Measurements from ENCODE around the gene AKT3. TPM values are rescaled to one million over a fixed set of nuclear protein-coding genes. Genes with fewer than 3 reads are reported as not detected.

The AKT3 gene
- total RNA-seq, 1 donor from 2014 or later, result 29.9 TPM

GRCh38 chr1:243499711-243500110 lies 350.3 kb downstream of the AKT3 start:
- H3K4me1 Mint-ChIP-seq (ENCODE audit: unreplicated experiment), result peaks cover 27% of the 10 kb centered on the region
- H3K36me3 Mint-ChIP-seq, result peaks cover 23% of the 10 kb centered on the region
- H3K27ac Mint-ChIP-seq, result no peak overlapping the region
- no peak overlapping the region for H3K4me3 Mint-ChIP-seq
- no peak for TF ChIP-seq CTCF (conservative IDR thresholded peaks at IDR 0.05)
- H3K9me3 Mint-ChIP-seq, result peaks cover 6% of the 10 kb centered on the region
- H3K27me3 Mint-ChIP-seq, result no peaks in the 10 kb centered on the region
- no peak for DNase-seq (ENCODE audit: extremely low spot score, unreplicated experiment)

- H3K9me3 Mint-ChIP-seq, result peaks cover 6% of the 10 kb centered on the region
Measured at GRCh38 chr1:243499248-243499647, 350.8 kb downstream of the AKT3 start.

GRCh38 chr1:243497939-243498681 lies 351.9 kb downstream of the AKT3 start:
- H3K36me3 Mint-ChIP-seq, result peaks cover 33% of the 10 kb centered on the region
- no peak for DNase-seq (ENCODE audit: extremely low spot score, unreplicated experiment)
- no peaks in the 10 kb centered on the region for H3K27me3 Mint-ChIP-seq
- no peak overlapping the region for H3K4me3 Mint-ChIP-seq
- peaks cover 6% of the 10 kb centered on the region for H3K9me3 Mint-ChIP-seq
- H3K4me1 Mint-ChIP-seq (ENCODE audit: unreplicated experiment), result peaks cover 26% of the 10 kb centered on the region
- no peak for TF ChIP-seq CTCF (conservative IDR thresholded peaks at IDR 0.05)
- no peak overlapping the region for H3K27ac Mint-ChIP-seq

More at GRCh38 chr1:243499248-243499647, 350.8 kb downstream of the AKT3 start:
- peaks cover 28% of the 10 kb centered on the region for H3K36me3 Mint-ChIP-seq
- TF ChIP-seq CTCF (conservative IDR thresholded peaks at IDR 0.05), result no peak
- no peak overlapping the region for H3K27ac Mint-ChIP-seq
- no peak overlapping the region for H3K4me3 Mint-ChIP-seq
- peaks cover 27% of the 10 kb centered on the region for H3K4me1 Mint-ChIP-seq (ENCODE audit: unreplicated experiment)
- no peak for DNase-seq (ENCODE audit: extremely low spot score, unreplicated experiment)
- no peaks in the 10 kb centered on the region for H3K27me3 Mint-ChIP-seq

- H3K9me3 Mint-ChIP-seq, result peaks cover 6% of the 10 kb centered on the region
Measured at GRCh38 chr1:243496806-243497205, 353.2 kb downstream of the AKT3 start.

GRCh38 chr1:243496187-243496646 lies 353.8 kb downstream of the AKT3 start:
- H3K27me3 Mint-ChIP-seq, result no peaks in the 10 kb centered on the region
- peaks cover 20% of the 10 kb centered on the region for H3K4me1 Mint-ChIP-seq (ENCODE audit: unreplicated experiment)
- no peak overlapping the region for H3K4me3 Mint-ChIP-seq
- H3K27ac Mint-ChIP-seq, result peak overlapping the region; percentile 34
- H3K36me3 Mint-ChIP-seq, result peaks cover 28% of the 10 kb centered on the region
- DNase-seq (ENCODE audit: extremely low spot score, unreplicated experiment), result no peak
- peaks cover 6% of the 10 kb centered on the region for H3K9me3 Mint-ChIP-seq
- TF ChIP-seq CTCF (conservative IDR thresholded peaks at IDR 0.05), result no peak

More at GRCh38 chr1:243496806-243497205, 353.2 kb downstream of the AKT3 start:
- no peak overlapping the region for H3K27ac Mint-ChIP-seq
- no peak for TF ChIP-seq CTCF (conservative IDR thresholded peaks at IDR 0.05)
- peaks cover 28% of the 10 kb centered on the region for H3K36me3 Mint-ChIP-seq
- H3K27me3 Mint-ChIP-seq, result no peaks in the 10 kb centered on the region
- no peak for DNase-seq (ENCODE audit: extremely low spot score, unreplicated experiment)
- H3K4me3 Mint-ChIP-seq, result no peak overlapping the region
- H3K4me1 Mint-ChIP-seq (ENCODE audit: unreplicated experiment), result peaks cover 21% of the 10 kb centered on the region

Measured in type B pancreatic cell (in vitro differentiated cells).